Ammon's horn (tissue), 1 donor: ENCODE results near the gene CUEDC2.

Experiments
- DNase-seq: peaks from one replicate; pipeline ENCODE4 v3.0.0-alpha.2; 2016; ENCODE audit warnings: low spot score

Gene CUEDC2

DNA sequence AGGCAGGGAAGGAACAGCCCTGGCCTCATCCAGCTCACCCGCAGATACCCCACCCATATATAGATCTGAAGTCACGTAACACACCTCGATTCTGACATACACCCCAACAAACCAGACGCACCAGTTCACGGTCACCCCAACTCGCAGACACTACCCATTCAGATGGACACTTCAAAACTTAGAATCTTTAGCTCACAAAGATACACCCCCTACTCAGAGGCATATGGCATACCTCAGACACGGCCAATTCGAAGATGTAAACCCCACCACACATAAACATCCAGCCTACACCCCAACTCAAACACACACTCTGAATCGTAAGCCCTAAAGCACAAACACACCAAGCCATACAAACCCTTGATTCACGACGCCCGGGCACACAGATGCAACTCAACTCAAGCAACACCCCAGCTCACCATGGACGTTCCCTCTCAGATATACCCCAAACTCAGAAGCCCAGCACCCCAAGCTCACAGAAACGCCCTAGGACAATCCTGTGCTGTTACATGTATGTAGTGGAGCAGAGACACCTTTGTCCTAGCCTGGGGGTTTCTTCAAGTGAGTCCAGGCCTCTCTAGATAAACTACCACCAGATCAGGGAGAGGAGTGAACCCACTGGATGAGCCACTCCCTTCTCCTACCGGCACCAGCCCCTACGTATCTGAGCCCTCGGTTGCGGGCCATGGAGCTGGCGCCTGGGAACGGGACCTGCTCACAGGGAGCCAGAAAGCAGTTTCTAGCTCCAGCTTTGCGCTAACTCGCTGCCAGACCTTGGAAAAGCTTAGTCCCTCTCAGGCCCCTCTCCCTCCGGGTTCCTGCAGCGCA is 22.6 kb downstream of the CUEDC2 start:
- no peak for DNase-seq

DNA sequence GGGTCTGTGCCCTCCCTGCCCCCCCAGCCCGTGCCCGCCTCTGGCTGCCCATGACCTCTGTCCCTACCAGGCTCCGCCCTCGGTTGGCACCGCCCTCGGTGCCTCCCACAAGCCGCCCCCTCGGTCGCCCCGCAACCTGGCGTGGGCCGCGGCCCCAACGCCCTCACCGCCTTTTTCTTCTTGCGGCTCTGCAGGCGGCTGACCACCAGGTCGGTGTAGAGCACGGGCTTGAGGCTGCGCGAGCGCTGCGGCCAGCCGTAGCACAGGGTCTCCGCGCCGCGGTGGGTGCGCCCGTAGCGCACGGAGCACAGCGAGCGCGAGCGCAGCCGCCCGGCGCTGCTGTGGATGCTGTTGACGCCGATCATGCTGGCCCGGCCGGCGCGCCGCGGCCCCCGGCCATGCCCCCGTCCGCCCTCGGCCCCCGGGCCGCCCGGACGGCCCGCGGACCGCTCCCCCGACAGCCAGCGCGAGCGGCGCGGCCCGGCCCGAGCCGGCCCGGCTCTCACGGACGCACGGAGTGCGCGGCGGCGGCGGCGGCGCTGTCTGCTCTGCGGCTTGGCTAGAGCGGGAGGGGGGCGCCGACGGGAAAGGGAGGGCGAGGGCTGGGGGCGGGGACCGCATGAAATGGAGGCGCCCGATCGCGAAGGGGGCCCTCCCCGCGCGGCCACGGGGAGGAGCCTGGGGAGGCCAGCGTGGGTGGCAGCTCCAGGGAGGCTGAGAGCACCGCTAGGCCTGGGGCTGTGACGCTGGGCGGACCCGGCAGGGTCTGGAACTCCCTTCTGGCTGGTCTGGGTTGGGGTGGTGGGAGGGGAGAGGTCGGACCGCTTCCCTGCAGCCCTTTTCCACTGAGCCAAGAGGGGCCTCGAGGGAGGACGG is 23.4 kb downstream of the CUEDC2 start:
- peak; percentile 72 for DNase-seq

DNA sequence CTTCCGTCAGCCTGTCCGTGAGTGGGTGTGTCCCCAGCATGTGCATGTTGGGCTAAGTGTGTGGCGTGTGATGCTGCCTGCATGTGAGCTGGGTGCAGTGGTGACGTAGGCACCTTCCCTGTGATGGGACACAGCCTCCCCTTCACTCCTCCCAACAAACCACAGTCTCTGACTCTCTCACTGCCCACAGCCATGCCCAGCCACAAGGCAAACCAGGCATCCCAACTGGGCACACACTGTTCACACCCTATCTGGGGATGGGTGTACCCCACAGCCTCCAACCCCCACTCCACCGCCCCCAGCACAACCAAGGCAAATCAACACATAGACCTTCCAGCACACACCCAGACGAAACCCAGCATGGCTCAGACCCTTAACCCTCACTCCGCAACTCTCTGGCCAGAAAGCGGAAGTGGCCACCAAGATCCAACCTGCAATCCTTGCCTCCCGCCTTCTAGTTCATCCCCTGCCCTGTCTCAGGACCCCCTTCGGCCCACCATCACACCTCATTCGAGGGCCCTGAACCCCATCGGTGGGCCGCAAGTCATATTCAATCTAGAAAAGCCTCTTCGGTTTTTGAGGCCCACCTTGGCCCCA is 24.1 kb downstream of the CUEDC2 start:
- no peak for DNase-seq

DNA sequence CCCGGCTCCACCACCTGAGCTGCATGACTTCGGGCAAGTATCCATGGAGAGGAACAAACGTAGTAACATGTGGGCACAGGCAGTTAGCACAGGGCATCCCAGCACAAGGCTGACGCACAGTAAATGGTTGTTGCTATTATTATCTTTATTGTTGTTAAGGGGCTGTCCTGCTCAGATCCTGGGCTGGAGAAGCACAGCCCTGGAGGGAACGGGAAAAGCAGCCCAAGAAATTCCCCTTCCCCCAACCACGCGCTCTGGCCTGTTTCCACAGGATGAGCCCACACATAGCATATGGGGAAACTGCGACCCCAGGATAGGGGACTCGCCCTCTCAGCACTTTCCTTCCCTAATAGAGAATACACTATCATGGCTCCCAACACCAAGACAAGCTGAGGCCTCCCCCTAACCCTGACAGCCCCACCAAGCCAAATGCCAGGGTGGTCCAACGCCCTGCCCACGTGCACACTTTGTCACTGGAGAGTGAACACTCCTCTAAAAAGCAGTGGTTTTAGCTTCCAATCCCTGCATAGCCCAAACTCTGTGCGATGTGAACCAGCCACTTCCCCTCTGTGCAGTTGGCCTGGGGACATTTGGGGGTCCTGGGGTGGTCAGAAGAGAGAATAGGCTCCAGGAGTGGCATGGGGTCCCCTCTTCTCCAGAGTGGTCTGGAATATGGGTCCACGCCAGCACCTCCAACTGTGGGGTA is 24.8 kb downstream of the CUEDC2 start:
- no peak for DNase-seq

DNA sequence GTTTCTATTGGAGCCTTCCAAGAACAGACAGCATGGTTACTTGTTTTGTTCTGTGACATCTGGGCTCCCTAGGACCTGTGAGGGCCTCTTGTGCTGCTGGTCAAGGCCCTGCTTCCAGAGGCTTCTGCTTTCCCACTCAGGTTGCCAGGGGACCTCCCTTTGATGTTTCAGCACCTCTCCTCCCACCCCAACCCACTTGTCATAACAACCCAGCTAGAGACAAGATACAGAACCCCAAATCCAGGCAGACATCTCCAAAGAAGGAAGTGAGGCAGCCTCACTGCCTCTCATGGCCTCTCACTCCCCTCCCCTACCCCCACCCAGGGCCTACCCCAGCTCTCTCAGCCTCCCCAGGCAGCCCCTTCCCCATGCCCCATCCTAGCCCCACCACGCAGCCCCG is 25.6 kb downstream of the CUEDC2 start:
- no peak for DNase-seq

DNA sequence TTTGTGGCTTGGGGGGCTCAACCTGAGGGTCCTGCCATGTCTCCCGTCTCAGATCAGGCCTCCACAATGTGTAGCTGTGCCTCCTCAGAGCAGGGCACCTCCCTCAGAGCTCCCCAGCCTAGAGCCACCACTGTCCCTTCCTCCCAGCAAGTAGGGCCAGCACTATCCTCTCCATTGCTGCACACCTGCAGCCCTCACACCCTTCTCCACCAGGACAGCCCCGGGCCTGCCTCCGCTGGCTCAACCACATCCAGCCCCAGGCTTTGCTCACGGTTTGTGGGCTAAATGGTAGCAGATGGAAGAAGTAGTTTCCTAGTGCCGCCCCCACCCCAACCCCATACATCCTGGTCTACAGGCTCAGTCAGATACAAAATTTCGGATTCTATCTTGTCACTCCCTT is 26.7 kb downstream of the CUEDC2 start:
- DNase-seq: no peak

DNA sequence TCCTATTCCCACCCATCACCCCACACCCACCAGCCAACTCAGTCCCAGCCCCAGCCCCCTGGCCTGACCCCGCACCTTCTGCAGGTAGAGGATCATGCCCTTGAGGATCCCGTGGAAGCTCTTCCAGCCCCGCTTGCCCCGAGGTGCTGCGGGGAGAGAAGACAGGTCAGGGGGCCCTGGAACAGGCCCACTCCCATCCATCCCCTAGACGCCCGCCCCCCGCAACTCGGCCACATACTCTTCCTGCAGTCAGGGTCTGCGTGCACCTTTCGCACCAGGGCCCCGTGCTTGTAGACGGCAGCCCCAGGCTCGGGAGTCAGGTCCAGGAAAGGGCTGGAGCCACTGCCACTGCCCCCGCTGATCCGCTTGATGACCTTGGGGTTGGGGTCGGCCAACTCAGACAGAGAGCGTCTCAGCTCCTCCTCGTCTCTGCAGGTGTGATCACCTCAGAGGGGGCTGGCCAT is 27.2 kb downstream of the CUEDC2 start:
- DNase-seq: no peak

DNA sequence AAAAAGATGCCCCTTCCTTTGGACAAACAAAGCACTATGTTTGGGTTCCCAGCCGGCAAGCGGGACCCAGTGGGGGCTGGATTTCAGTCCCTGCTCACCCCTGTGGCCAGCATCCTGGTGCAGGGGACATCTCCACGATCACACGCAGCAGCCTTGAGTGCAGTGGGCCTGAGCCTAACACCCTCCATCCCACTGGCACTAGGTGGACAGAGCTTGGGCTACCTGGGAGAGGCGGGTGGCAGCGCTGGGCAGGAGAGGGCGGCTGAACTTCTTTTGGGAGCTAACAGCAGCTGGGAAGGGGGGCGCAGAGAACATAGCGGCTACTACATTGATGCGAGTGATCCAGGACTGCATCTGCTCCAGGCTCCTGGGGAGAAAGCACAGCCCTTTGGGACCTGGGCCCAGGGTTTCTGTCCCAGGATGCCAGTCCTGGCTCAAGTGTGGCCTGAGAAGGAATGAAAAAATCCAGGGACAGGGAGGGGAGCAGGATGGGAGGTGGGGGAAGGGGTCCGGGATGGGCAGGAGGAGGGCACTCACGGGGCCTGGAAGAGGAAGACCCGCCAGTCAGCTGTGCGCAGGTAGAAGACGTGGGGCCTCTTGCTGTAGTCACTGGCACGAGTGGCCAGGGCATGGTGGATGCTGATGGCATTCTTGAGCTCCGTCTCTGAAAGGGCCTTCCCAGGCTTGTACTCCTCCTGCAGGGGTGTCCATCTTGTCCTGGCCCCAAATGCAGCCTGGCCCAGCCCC is 27.8 kb downstream of the CUEDC2 start:
- no peak for DNase-seq

DNA sequence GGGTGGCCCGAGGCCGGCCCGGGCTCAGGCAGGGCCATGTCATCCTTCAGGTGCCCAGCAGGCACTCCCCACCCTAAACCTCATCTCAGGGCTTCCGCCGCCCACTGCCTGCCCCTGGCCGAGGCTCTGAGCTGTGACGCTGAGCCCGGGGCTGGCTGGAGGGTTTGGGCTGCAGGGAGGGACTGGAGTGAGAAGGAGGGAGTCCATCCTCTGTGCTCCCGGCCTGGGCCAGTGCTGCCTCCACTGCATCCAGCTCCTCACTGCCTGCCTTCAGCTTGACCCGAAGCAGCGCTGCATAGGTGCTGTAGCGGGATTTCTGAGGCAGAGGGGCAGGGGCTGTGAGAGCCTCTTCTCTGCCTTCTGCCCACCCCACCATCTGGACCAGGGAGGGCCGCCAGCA is 29.3 kb downstream of the CUEDC2 start:
- DNase-seq: no peak

DNA sequence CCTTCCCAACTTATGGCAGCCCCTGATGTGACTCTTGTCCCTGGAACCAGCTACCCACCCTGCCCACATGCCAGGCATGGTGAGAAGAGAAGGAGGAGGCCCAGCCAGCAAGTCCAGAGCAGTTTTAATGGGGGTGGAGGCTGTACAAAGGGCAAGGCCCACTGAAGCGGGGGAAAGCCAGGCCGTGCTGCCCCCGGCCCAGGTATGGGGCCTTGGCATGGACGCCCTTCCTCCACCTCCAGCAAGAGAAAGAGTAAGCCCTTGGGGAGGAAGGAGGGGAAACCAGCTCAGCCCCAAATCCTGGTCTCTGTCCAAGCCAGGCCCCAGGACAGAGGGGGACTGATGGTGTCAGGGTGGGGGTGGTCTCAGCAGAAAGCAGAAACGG is 29.9 kb downstream of the CUEDC2 start:
- DNase-seq: no peak

DNA sequence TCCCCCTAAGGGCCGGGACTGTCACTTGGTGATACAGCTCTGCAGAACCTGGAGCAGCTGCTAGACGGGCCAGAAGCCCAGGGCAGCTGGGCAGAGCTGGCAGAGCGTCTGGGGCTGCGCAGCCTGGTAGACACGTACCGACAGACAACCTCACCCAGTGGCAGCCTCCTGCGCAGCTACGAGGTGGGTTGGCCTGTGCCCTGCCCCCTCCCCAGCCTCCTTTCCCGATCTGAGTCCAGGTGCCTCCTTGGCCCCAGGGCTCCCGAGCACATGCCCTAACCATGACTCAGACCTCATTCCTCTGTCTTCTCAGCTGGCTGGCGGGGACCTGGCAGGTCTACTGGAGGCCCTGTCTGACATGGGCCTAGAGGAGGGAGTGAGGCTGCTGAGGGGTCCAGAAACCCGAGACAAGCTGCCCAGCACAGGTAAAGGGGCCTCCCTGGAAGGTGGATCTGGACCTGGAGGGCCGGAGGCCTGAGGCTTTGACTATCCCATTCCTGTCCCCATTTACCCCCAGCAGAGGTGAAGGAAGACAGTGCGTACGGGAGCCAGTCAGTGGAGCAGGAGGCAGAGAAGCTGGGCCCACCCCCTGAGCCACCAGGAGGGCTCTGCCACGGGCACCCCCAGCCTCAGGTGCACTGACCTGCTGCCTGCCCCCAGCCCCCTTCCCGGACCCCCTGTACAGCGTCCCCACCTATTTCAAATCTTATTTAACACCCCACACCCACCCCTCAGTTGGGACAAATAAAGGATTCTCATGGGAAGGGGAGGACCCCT is 30.5 kb downstream of the CUEDC2 start:
- no peak for DNase-seq

DNA sequence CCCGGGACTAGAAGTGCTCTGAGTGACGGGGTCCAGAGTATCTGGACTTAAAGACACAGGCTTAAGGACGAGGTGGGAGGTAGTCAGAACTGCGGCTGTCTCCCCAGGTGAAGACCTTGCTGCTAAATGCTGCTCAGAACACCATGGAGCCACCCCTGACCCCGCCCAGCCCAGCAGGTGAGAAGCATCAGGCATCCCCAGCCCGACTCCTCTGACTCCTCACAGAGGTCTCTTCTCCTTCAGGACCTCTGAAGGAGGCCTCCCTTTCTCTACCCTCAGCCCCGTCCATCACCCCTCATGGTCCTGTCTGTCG is 31.1 kb downstream of the CUEDC2 start:
- no peak for DNase-seq

DNA sequence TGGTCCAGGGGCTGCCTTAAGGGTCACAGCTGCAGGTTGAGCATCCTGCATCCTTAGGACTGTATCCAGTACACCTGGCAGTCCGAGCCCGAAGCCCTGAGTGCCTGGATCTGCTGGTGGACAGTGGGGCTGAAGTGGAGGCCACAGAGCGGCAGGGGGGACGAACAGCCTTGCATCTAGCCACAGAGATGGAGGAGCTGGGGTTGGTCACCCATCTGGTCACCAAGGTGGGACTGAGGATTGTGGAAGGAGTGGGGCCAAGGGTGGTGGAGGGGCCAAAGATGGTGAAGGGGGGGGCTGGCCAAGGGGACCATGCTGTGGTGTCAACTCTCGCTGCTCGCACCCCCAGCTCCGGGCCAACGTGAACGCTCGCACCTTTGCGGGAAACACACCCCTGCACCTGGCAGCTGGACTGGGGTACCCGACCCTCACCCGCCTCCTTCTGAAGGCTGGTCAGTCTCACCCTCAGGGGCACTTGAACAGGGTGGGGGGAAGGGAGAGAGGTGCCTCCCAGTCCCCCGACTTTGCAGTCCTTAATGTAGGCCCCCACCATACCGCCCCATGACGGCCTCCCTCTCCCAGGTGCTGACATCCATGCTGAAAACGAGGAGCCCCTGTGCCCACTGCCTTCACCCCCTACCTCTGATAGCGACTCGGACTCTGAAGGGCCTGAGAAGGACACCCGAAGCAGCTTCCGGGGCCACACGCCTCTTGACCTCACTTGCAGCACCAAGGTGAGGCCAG is 31.6 kb downstream of the CUEDC2 start:
- DNase-seq: no peak

DNA sequence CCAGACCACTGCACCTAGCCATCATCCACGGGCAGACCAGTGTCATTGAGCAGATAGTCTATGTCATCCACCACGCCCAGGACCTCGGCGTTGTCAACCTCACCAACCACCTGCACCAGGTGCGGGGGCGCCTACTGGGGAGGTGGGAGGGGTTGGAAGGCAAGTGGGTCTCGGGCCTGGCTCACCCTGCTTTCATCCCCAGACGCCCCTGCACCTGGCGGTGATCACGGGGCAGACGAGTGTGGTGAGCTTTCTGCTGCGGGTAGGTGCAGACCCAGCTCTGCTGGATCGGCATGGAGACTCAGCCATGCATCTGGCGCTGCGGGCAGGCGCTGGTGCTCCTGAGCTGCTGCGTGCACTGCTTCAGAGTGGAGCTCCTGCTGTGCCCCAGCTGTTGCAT is 32.3 kb downstream of the CUEDC2 start:
- no peak for DNase-seq

DNA sequence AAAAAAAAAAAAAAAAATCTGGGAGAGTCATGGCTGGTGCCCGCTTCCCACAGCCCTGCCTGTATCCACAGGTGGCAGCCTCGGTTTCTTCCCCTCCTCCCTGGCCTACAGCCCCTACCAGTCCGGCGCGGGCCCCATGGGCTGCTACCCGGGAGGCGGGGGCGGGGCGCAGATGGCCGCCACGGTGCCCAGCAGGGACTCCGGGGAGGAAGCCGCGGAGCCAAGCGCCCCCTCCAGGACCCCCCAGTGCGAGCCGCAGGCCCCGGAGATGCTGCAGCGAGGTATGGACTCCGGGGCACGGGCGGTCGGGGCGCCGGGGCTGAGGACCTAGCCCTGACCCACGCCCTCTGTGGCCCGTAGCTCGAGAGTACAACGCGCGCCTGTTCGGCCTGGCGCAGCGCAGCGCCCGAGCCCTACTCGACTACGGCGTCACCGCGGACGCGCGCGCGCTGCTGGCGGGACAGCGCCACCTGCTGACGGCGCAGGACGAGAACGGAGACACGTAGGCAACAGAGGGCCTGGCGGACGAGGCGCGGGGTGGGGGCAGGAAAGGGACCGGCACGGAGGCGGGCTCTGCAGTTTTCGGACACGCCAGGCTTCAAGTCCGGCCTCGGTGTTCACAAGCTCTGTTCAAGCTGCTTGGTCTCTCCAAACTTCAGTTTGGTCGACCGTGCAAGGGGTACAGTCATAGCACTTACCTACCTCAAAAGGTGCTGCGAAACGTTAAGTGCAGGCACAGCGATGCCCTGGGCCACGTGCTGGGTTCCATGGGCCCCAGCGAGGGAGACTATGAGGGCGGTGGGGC is 33.0 kb downstream of the CUEDC2 start:
- peak; percentile 94 for DNase-seq

DNA sequence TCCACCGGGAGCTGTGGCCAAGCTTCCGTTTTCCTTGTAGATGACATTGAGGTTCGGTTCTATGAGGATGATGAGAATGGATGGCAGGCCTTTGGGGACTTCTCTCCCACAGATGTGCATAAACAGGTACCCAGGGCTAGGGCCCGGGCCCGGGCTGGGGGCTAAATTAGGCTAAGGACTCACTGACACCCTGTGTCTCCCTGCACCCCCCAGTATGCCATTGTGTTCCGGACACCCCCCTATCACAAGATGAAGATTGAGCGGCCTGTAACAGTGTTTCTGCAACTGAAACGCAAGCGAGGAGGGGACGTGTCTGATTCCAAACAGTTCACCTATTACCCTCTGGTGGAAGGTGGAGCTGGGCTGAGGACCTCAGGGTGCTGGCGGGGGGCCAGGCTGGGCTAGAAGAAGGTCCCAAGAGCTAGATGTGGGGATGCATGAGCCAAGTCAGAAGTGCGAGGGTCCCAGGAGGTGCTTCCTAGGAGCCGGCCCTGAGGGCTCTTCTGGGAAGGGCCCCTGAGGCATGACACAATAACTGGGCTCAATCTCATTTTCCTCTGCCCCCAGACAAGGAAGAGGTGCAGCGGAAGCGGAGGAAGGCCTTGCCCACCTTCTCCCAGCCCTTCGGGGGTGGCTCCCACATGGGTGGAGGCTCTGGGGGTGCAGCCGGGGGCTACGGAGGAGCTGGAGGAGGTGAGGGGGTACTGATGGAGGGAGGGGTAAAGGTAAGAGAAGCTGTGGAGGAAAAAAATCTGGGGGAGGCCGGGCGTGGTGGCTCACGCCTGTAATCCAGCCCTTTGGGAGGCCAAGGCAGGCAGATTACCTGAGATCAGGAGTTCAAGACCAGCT is 34.0 kb downstream of the CUEDC2 start:
- DNase-seq: no peak

DNA sequence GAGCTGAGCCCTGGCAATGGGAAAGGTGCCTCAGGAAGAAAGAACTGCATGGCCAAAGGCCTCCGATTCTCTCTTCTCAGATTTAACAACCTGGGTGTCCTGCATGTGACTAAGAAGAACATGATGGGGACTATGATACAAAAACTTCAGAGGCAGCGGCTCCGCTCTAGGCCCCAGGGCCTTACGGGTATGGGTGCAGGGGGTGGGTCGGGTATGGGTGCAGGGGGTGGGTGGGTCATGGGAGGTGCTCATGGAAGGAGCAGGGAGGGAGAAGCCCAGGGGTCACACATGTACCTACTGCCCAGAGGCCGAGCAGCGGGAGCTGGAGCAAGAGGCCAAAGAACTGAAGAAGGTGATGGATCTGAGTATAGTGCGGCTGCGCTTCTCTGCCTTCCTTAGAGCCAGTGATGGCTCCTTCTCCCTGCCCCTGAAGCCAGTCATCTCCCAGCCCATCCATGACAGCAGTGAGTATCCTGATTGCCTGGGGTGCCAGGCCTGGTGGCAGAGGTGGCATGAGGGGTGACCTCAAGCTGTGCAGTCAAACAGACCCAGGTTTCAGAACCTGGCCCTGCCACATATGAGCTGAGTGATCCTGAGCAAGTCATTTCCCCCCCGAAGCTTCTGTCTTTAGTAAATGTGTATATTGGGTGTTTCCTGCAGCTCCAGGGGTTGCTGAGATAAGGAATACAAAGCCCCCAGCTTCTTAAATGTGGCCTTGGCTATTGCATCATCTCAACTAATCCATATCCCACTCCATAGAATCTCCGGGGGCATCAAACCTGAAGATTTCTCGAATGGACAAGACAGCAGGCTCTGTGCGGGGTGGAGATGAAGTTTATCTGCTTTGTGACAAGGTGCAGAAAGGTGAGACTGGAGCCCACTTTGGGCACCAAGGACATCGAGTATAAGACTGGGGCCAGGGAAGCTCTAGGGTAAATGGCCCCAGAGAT is 34.9 kb downstream of the CUEDC2 start:
- no peak for DNase-seq
